Natural killer cell treated with Interleukin-12 subunit alpha and Interleukin-12 subunit beta and Interleukin-15 and Interleukin-18, amount 100 ng/mL, for 72 hours (primary cell): ENCODE measurements around the gene PSMB10. TPM values are rescaled to one million over a fixed set of nuclear protein-coding genes. Genes with fewer than 3 reads are reported as not detected.

Source experiments
- ATAC-seq, 2 donors: fragments of 150-1000 bp; cut with Tn5 transposase in 1 of 2; sonication (Bioruptor Pico), chemical (Tn5 transposase) in 1 of 2; 2 replicates each; pipeline ENCODE4 v1.10.0; 2021
- DNase-seq: peaks from one replicate; pipeline ENCODE4 v3.0.0; 2022; ENCODE audit warnings: low spot score
- H3K27ac Mint-ChIP-seq, 2 donors: 1 replicate in 1 of 2; 2 replicates in 1 of 2; pipeline ENCODE4 v1.8.0; 2022; ENCODE audit warnings: mixed read lengths in 2 of 2, mild to moderate bottlenecking in 1 of 2, moderate library complexity in 1 of 2
- H3K27me3 Mint-ChIP-seq, 2 donors: 1 replicate in 1 of 2; 2 replicates in 1 of 2; pipeline ENCODE4 v1.8.0; 2022; ENCODE audit warnings: mixed read lengths in 2 of 2
- H3K36me3 Mint-ChIP-seq: one replicate; pipeline ENCODE4 v1.8.0; 2022; ENCODE audit warnings: mixed read lengths
- H3K4me1 Mint-ChIP-seq, 2 donors: 1 replicate in 1 of 2; 2 replicates in 1 of 2; pipeline ENCODE4 v1.8.0; 2022; ENCODE audit warnings: low read depth in 2 of 2, mixed read lengths in 2 of 2, mild to moderate bottlenecking in 1 of 2
- H3K4me3 Mint-ChIP-seq: one replicate; pipeline ENCODE4 v1.8.0; 2022; ENCODE audit warnings: mixed read lengths
- H3K9me3 Mint-ChIP-seq: 2 replicates; pipeline ENCODE4 v1.8.0; 2022; ENCODE audit warnings: mixed read lengths
- total RNA-seq, 2 donors: library from RNA; stranded (reverse); gene quantifications; one replicate each; pipeline ENCODE4 v1.2.3, GENCODE V29; 2022

PSMB10 gene
- total RNA-seq, 2 donors from 2014 or later, result 259 to 316 TPM

GRCh38 chr16:67892375-67892774 lies 44.3 kb downstream of the PSMB10 start:
- H3K36me3 Mint-ChIP-seq, result no peaks in the 10 kb centered on the region
- no peak for ATAC-seq
- DNase-seq, result no peak
- no peaks in the 10 kb centered on the region for H3K27me3 Mint-ChIP-seq
- peaks cover 18 to 20% of the 10 kb centered on the region in 2 donors for H3K4me1 Mint-ChIP-seq
- peak overlapping the region; percentile 92 to 95 for H3K27ac Mint-ChIP-seq
- H3K9me3 Mint-ChIP-seq, result no peaks in the 10 kb centered on the region
- peak overlapping the region; percentile 88 for H3K4me3 Mint-ChIP-seq

GRCh38 chr16:67888331-67888730 lies 48.3 kb downstream of the PSMB10 start:
- H3K4me1 Mint-ChIP-seq, result peaks cover 6% of the 10 kb centered on the region in 2 donors
- no peak overlapping the region for H3K4me3 Mint-ChIP-seq
- no peak for DNase-seq
- no peaks in the 10 kb centered on the region for H3K36me3 Mint-ChIP-seq
- H3K9me3 Mint-ChIP-seq, result no peaks in the 10 kb centered on the region
- H3K27me3 Mint-ChIP-seq, result no peaks in the 10 kb centered on the region
- H3K27ac Mint-ChIP-seq, result no peak overlapping the region
- ATAC-seq, result no peak

GRCh38 chr16:67886387-67886786 lies 50.3 kb downstream of the PSMB10 start:
- no peaks in the 10 kb centered on the region for H3K36me3 Mint-ChIP-seq
- H3K4me1 Mint-ChIP-seq, result peaks cover 0 to 4% of the 10 kb centered on the region in 2 donors
- DNase-seq (no peak), ATAC-seq (no peak)
- no peaks in the 10 kb centered on the region for H3K27me3 Mint-ChIP-seq
- H3K4me3 Mint-ChIP-seq, result no peak overlapping the region
- no peaks in the 10 kb centered on the region for H3K9me3 Mint-ChIP-seq
- H3K27ac Mint-ChIP-seq, result no peak overlapping the region

- no peak overlapping the region for H3K4me3 Mint-ChIP-seq
- H3K36me3 Mint-ChIP-seq, result no peaks in the 10 kb centered on the region
- ATAC-seq, result no peak
- DNase-seq, result no peak
- no peaks in the 10 kb centered on the region for H3K9me3 Mint-ChIP-seq
- peaks cover 0 to 4% of the 10 kb centered on the region in 2 donors for H3K4me1 Mint-ChIP-seq
- H3K27me3 Mint-ChIP-seq, result no peaks in the 10 kb centered on the region
- H3K27ac Mint-ChIP-seq, result no peak overlapping the region
Observed at GRCh38 chr16:67885976-67886375, 50.7 kb downstream of the PSMB10 start.

- Mint-ChIP-seq H3K4me3 (no peak overlapping the region), H3K9me3 (no peaks in the 10 kb centered on the region), H3K4me1 (peaks cover 0 to 4% of the 10 kb centered on the region in 2 donors), H3K27ac (no peak overlapping the region), H3K36me3 (no peaks in the 10 kb centered on the region), H3K27me3 (no peaks in the 10 kb centered on the region)
- ATAC-seq (no peak), DNase-seq (no peak)
Observed at GRCh38 chr16:67885545-67885944, 51.1 kb downstream of the PSMB10 start.

GRCh38 chr16:67884684-67885083 lies 52.0 kb downstream of the PSMB10 start, which contains the start of gene NRN1L:
NRN1L (plus strand) TSS chr16:67884885; CDS start chr16:67884904, 19 bp downstream.
- Mint-ChIP-seq H3K36me3 (no peaks in the 10 kb centered on the region), H3K27me3 (no peaks in the 10 kb centered on the region), H3K4me3 (no peak within 1 kb of the TSS)

More at GRCh38 chr16:67884684-67885083, 52.0 kb downstream of the PSMB10 start, which contains the start of gene NRN1L:
- Mint-ChIP-seq H3K27ac (no peak within 1 kb of the TSS), H3K9me3 (no peaks in the 10 kb centered on the region), H3K4me1 (peaks cover 0 to 6% of the 10 kb centered on the region in 2 donors)
- DNase-seq (no peak), ATAC-seq (no peak)

Other genes starting within 250 kb of the PSMB10 start
- gene GFOD2, start 217.5 kb downstream of the PSMB10 start, total RNA-seq, result 10 to 100 TPM; 14.8 to 22.0 TPM
- gene RANBP10, start 130.3 kb downstream of the PSMB10 start, total RNA-seq, result 10 to 100 TPM; 28.0 to 31.0 TPM
- gene TSNAXIP1, start 130.0 kb downstream of the PSMB10 start, total RNA-seq, result 1 to 10 TPM in 1 of 2 donors, under 1 TPM in 1; 0.24 to 1.1 TPM
- 10 to 100 TPM; 30.5 to 45.9 TPM for gene THAP11, start 94.5 kb downstream of the PSMB10 start, total RNA-seq
- 100 to 1,000 TPM; 114 to 124 TPM for gene NUTF2, start 89.9 kb downstream of the PSMB10 start, total RNA-seq
- gene CENPT, start 89.2 kb downstream of the PSMB10 start, total RNA-seq, result 10 to 100 TPM; 51.6 to 83.7 TPM
- gene EDC4, start 63.8 kb downstream of the PSMB10 start, total RNA-seq, result 100 to 1,000 TPM; 100 to 151 TPM
- 1 to 10 TPM in 1 of 2 donors, not detected in 1; 1.2 TPM for gene NRN1L, start 52.0 kb downstream of the PSMB10 start, total RNA-seq
- 10 to 100 TPM; 15.4 to 20.1 TPM for gene PSKH1, start 43.6 kb downstream of the PSMB10 start, total RNA-seq
- gene CTRL, start 5.0 kb downstream of the PSMB10 start, total RNA-seq, result 10 to 100 TPM in 1 of 2 donors, 1 to 10 TPM in 1; 8.4 to 15.6 TPM
- 10 to 100 TPM; 11.4 to 44.7 TPM for gene LCAT, start 7.3 kb upstream of the PSMB10 start, total RNA-seq
- gene SLC12A4, start 31.8 kb upstream of the PSMB10 start, total RNA-seq, result 10 to 100 TPM; 32.9 to 84.4 TPM
- gene DPEP3, start 43.6 kb upstream of the PSMB10 start, total RNA-seq, result not detected
- 1 to 10 TPM; 2.2 to 2.3 TPM for gene DPEP2, start 62.6 kb upstream of the PSMB10 start, total RNA-seq
- gene DPEP2NB, start 79.1 kb upstream of the PSMB10 start, total RNA-seq, result not detected
- gene DDX28, start 86.4 kb upstream of the PSMB10 start, total RNA-seq, result 10 to 100 TPM; 16.2 to 20.1 TPM
- 10 to 100 TPM; 23.3 to 43.5 TPM for gene DUS2, start 86.4 kb upstream of the PSMB10 start, total RNA-seq
- gene NFATC3, start 148.5 kb upstream of the PSMB10 start, total RNA-seq, result 100 to 1,000 TPM in 1 of 2 donors, 10 to 100 TPM in 1; 91.9 to 131 TPM